Measurements from ENCODE around the gene KLHL21.

Gene KLHL21

GRCh38 chr1:6624710-6625583, 22.3 kb upstream of the KLHL21 start, which contains the start of gene THAP3:
Gene THAP3, plus strand, starts transcription at chr1:6624868. Its CDS starts 351 bp downstream, at chr1:6625219.
- peak; percentile 94 for DNase-seq (ENCODE audit: low spot score)

- DNase-seq (ENCODE audit: low spot score): no peak
Observed at GRCh38 chr1:6623269-6623965, 20.7 kb upstream of the KLHL21 start.

- no peak for DNase-seq (ENCODE audit: low spot score)
Observed at GRCh38 chr1:6622396-6623152, 19.9 kb upstream of the KLHL21 start.

GRCh38 chr1:6621429-6622391, 19.0 kb upstream of the KLHL21 start:
- DNase-seq (ENCODE audit: low spot score): no peak

DNA sequence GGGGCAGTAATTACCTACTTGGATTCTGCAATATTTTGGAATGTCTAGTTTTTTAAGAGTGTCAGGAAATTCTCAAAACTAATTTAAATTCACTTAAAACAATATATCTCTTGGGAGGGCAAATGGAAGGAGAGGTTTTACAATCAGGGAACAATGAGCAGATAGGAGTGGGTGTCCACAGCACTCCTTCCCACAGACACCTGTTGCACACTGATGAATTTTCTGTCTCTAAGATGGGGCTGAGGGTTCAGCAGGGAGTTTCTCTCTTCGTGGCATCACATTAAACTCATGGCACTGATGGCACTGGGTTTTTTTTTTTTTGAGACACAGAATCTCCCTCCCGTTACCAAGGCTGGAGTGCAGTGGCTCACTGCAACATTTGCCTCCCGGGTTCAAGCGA, 16.4 kb upstream of the KLHL21 start:
- DNase-seq (ENCODE audit: low spot score): no peak

DNA sequence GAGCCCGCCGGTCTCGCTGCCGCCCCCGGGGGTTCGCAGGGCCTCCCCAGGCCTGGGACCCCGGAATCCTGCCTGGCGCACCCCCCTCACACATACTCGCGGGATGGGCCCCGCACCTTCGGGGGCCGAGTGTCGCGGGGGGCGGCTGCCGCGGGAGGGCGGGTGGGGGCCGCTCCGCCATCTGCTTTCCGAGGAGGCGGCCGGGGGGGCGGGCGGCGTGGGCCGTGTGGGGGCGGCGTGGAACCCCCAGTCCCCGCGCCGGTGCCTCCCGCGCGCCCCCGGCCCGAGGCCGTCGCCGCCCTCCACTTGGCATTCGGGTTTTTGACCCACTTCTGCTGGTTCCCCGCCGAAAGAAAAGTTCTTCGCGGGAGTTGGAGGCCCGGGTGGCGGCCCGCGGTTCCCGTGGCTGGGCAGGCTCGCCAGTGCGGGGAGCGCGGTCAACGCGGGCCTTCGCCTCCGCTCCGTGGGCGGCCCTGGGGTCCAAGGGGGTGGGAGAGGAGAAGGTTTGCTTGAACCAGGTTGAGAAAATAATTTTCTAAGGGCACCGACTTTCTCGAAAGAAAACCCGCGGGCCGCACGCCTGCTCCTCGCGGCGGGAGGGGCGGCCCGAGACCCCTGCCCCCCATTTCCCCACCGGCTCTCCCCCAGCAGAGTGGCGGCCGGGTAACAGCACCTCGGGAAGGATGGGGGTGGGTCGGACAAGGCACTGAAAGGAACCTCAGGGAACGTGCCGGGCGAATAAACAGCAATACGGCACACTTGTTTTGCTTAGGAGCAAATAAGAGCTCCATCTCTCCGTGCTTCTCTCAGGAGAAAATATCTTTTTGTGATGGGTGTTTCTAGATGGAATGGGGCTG, 12.5 kb upstream of the KLHL21 start:
- DNase-seq (ENCODE audit: low spot score): peak; percentile 45

- peak; percentile 83 for DNase-seq (ENCODE audit: low spot score)
Observed at GRCh38 chr1:6614019-6614928, 11.6 kb upstream of the KLHL21 start.

GRCh38 chr1:6613361-6614018, 10.8 kb upstream of the KLHL21 start, which contains the start of gene PHF13:
Gene PHF13, plus strand, starts transcription at chr1:6613731. Its CDS starts 336 bp downstream, at chr1:6614067.
- peak; percentile 99 for DNase-seq (ENCODE audit: low spot score)

- DNase-seq (ENCODE audit: low spot score): peak; percentile 87
Observed at GRCh38 chr1:6612641-6613360, 10.1 kb upstream of the KLHL21 start.

GRCh38 chr1:6603915-6604558, 1.4 kb upstream of the KLHL21 start:
- peak; percentile 80 for DNase-seq (ENCODE audit: low spot score)

DNA sequence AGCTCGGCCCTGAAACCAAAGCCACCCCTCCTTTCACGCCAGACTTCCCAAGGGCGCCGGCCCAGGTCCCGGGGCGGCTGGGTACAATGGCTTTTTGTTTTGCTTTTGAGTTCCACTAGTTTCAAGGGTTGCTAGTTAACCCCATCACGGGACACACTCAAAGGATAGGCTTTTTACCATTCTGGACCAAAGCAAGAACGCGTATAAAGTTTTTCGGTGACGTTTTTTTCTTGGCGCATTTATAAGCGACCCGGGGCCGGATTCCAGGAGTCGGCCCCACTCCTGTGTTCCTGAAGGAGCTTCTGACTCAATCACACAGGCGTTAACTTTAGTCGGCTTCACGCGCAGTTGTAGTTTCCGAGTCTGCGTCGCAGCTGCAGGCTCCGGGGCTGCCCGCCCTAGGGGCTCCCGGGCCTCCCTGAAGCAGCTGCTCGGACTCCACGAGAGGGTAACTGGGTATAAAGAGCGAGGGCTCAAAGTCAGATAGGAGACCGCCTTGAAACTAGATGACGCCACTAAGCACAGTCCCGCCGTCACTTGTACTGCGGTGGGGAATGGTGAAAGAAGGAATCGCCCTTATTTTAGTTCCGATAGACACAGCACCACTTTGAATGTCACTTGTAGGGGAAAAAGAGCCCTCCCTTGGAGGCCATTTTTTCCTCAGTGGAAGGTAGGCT, 707 bp upstream of the KLHL21 start:
- peak; percentile 49 for DNase-seq (ENCODE audit: low spot score)

DNA sequence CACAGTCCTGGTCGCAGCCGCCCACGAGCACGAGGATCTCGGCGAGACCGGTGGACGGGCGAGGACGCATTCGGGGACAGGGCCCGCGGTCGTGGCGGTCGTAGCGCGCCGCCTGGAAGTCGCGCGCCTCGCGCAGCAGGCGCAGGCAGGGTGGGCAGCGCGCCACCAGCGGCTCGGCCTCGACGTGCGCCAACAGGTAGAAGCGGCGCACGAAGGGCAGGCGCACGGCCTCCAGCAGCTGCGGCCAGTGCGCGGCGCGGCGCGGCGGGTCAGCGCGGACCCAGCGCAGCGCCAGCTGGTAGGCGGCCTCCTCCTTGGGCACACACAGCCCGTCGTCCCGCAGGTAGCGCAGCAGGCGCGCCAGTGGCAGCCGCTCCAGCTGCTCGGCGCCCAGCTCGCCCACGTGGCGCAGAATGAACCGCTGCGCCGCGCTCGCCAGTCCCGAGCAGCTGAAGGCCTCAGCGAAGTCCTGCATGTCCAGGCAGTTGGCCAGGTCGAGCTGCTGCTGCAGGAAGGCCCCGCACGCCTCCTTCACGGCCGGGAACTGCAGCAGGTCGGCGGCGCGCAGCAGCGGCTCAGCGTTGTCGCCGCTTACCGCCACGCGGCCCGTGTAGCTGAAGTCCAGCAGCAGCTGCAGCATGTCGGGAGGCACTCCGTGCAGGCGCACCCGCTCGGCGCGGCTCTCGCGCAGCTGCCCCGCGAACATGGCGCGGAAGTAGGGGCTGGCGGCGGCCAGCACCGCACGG, 573 bp downstream of the KLHL21 start:
- peak; percentile 73 for DNase-seq (ENCODE audit: low spot score)

GRCh38 chr1:6601049-6601922, 1.4 kb downstream of the KLHL21 start:
- DNase-seq (ENCODE audit: low spot score): peak; percentile 94

- DNase-seq (ENCODE audit: low spot score): no peak
Observed at GRCh38 chr1:6600410-6601048, 2.1 kb downstream of the KLHL21 start.
